Transverse colon (tissue), 4 donors: Measurements from ENCODE around the gene MRPL52.

Source experiments
- POLR2A ChIP-seq: fragments of 450-650 bp; IDR thresholded peaks from one replicate; pipeline ENCODE4 v1.6.1; 2016; ENCODE audit warnings: antibody characterized with exemption, mild to moderate bottlenecking, moderate library complexity
- POLR2AphosphoS5 ChIP-seq, 3 donors: sonication (generic); formaldehyde crosslinking; IDR thresholded peaks; one replicate each; pipeline ENCODE4 v1.6.1; 2016; ENCODE audit warnings: antibody characterized with exemption in 3 of 3
- TF ChIP-seq, protein P1 (sequence below), 5 experiments: fragments of 200-600 bp in 3 of 5; fragments of 450-650 bp in 2 of 5; sonication (generic) in 3 of 5; IDR thresholded peaks; 1 replicate in 2 of 5; 2 replicates in 3 of 5; pipeline ENCODE4 v1.5.1; 2016 to 2017; ENCODE audit warnings: antibody characterized with exemption in 5 of 5, inconsistent platforms in 3 of 5, mild to moderate bottlenecking in 2 of 5, moderate library complexity in 1 of 5

DNA sequence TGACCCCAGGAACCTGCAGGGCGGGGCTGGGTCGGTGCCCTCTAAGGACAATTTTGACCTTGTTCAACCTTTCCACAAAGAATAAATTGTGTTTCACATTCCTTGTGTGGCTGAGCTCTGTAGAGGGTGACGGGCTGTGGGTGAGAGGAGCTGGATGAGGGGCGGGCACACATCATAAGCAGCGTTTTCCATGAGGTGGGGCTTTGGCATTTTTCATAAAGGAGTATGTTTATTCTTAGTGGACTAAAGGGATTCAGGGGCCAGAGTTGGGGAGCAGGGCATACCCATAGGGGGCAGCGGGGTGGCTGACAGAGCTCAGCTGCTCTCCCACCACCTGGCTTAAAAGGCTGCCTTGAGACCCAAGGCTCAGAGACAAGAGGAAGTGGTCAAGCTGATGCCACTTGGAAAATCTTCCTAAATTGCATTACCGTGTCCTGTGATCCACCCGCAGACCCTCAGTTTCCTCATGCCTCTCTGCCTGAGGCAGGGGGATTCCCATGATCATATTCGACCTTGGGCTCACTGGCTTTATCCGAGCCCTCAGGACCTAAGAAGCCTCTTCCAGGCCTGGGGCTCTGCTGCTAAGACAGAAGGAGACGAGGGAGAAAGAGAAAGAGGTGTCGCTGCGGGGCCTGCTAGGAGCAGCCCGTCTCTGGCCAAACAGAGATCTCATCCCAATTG lies 18.1 kb downstream of the MRPL52 start:
- TF ChIP-seq POLR2AphosphoS5 (IDR thresholded peaks at IDR 0.05) = no peak
- TF ChIP-seq, protein P1, sequence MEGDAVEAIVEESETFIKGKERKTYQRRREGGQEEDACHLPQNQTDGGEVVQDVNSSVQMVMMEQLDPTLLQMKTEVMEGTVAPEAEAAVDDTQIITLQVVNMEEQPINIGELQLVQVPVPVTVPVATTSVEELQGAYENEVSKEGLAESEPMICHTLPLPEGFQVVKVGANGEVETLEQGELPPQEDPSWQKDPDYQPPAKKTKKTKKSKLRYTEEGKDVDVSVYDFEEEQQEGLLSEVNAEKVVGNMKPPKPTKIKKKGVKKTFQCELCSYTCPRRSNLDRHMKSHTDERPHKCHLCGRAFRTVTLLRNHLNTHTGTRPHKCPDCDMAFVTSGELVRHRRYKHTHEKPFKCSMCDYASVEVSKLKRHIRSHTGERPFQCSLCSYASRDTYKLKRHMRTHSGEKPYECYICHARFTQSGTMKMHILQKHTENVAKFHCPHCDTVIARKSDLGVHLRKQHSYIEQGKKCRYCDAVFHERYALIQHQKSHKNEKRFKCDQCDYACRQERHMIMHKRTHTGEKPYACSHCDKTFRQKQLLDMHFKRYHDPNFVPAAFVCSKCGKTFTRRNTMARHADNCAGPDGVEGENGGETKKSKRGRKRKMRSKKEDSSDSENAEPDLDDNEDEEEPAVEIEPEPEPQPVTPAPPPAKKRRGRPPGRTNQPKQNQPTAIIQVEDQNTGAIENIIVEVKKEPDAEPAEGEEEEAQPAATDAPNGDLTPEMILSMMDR (IDR thresholded peaks at IDR 0.05) = no peak
- no peak for TF ChIP-seq POLR2A
